HG03025 (cell line): ENCODE data around the gene FDCSP.
A peak's percentile ranks its signal among the peaks of the same experiment; 100 is the strongest.
"Not testable (repeated sequence)": the region's sequence is repeated elsewhere in the genome, so short reads cannot be mapped to it uniquely, and the experiment has no call there.

Experiments
- ATAC-seq: cut with Tn5 transposase; IDR thresholded peaks from one replicate; pipeline ENCODE4 v1.9.1; 2021; ENCODE audit warnings: mild to moderate bottlenecking, moderate library complexity; ENCODE audit not compliant: unreplicated experiment, low FRiP score

The FDCSP gene

GRCh38 chr4:70225824-70226223 is at the start of gene FDCSP:
TSS of gene FDCSP (plus strand) at chr4:70226124. CDS start at chr4:70231195, 5,071 bp downstream.
- ATAC-seq = no peak

- ATAC-seq = no peak
Measured at GRCh38 chr4:70177090-70177489, 48.8 kb upstream of the FDCSP start.

- ATAC-seq = no peak
Measured at GRCh38 chr4:70178075-70178660, 47.8 kb upstream of the FDCSP start.

GRCh38 chr4:70179811-70180210 is 46.1 kb upstream of the FDCSP start:
- no peak for ATAC-seq

GRCh38 chr4:70181864-70182263 is 44.1 kb upstream of the FDCSP start:
- ATAC-seq = no peak

- no peak for ATAC-seq
Measured at GRCh38 chr4:70182517-70183167, 43.3 kb upstream of the FDCSP start.

- ATAC-seq = peak; percentile 69
Measured at GRCh38 chr4:70183168-70183939, 42.6 kb upstream of the FDCSP start.

GRCh38 chr4:70183940-70184246 is 42.0 kb upstream of the FDCSP start:
- no peak for ATAC-seq

- no peak for ATAC-seq
Measured at GRCh38 chr4:70187216-70187615, 38.7 kb upstream of the FDCSP start.

- ATAC-seq = no peak
Measured at GRCh38 chr4:70190579-70190978, 35.3 kb upstream of the FDCSP start.

- ATAC-seq = no peak
Measured at GRCh38 chr4:70191647-70192046, 34.3 kb upstream of the FDCSP start.

GRCh38 chr4:70192895-70193294 is 33.0 kb upstream of the FDCSP start:
- ATAC-seq = no peak

- no peak for ATAC-seq
Measured at GRCh38 chr4:70195425-70195824, 30.5 kb upstream of the FDCSP start, which contains the start of gene ODAM. TSS of gene ODAM (plus strand) at chr4:70195725. CDS start at chr4:70196544, 819 bp downstream.

GRCh38 chr4:70196857-70197256 is 29.1 kb upstream of the FDCSP start:
- no peak for ATAC-seq

GRCh38 chr4:70197842-70198241 is 28.1 kb upstream of the FDCSP start:
- ATAC-seq = no peak

GRCh38 chr4:70203601-70204000 is 22.3 kb upstream of the FDCSP start:
- no peak for ATAC-seq

GRCh38 chr4:70212752-70213151 is 13.2 kb upstream of the FDCSP start:
- ATAC-seq = not testable (repeated sequence)

- ATAC-seq = not testable (repeated sequence)
Measured at GRCh38 chr4:70216109-70216508, 9.8 kb upstream of the FDCSP start.

- ATAC-seq = not testable (repeated sequence)
Measured at GRCh38 chr4:70216550-70216949, 9.4 kb upstream of the FDCSP start.

- not testable (repeated sequence) for ATAC-seq
Measured at GRCh38 chr4:70221389-70221788, 4.5 kb upstream of the FDCSP start.

- ATAC-seq = not testable (repeated sequence)
Measured at GRCh38 chr4:70221818-70222217, 4.1 kb upstream of the FDCSP start.

GRCh38 chr4:70236125-70236524 is 10.2 kb downstream of the FDCSP start:
- ATAC-seq = no peak
